Prostate gland (tissue), 2 donors: ENCODE results near the gene SNX33. TPM values are rescaled to one million over a fixed set of nuclear protein-coding genes. Genes with fewer than 3 reads are reported as not detected.
"Not testable (repeated sequence)": the region's sequence is repeated elsewhere in the genome, so short reads cannot be mapped to it uniquely, and the experiment has no call there.

ENCODE experiments used
- DNase-seq: peaks from one replicate; pipeline ENCODE4 v3.0.0-alpha.2; 2019; ENCODE audit warnings: low spot score
- H3K27ac ChIP-seq, 2 donors: fragments of 200-600 bp; sonication (generic); 2 replicates each; pipeline ENCODE4 v1.5.1; 2017 to 2019
- H3K27me3 ChIP-seq: fragments of 200-600 bp; sonication (generic); replicated peaks from 2 replicates; pipeline ENCODE4 v1.5.1; 2019; ENCODE audit not compliant: insufficient read depth
- H3K36me3 ChIP-seq, 2 donors: fragments of 200-600 bp; sonication (generic); 1 replicate in 1 of 2; 2 replicates in 1 of 2; pipeline versions ENCODE4 v1.5.1 to v1.8.1; 2017 to 2019
- H3K4me1 ChIP-seq: fragments of 200-600 bp; sonication (generic); replicated peaks from 2 replicates; pipeline ENCODE4 v1.5.1; 2019
- H3K4me3 ChIP-seq, 2 donors: fragments of 200-600 bp; sonication (generic); 2 replicates each; pipeline ENCODE4 v1.5.1; 2017 to 2019
- H3K9me3 ChIP-seq: fragments of 200-600 bp; sonication (generic); 2 replicates; pipeline ENCODE4 v1.5.1; 2017
- POLR2A ChIP-seq: fragments of 450-650 bp; IDR thresholded peaks from one replicate; pipeline ENCODE4 v1.6.1; 2016; ENCODE audit warnings: antibody characterized with exemption, mild to moderate bottlenecking
- POLR2AphosphoS5 ChIP-seq: sonication (generic); formaldehyde crosslinking; IDR thresholded peaks from one replicate; pipeline ENCODE4 v1.6.1; 2017; ENCODE audit warnings: antibody characterized with exemption
- WGBS: methylation state at CpG from one replicate; pipeline ENCODE4 v1.1.5; 2018; 5-methylcytosine and 5-hydroxymethylcytosine counted together
- intact Hi-C: fragments of 100-400 bp; cut with DNase I; formaldehyde crosslinking; loops from one replicate; pipeline ENCODE4 v1.14.2; 2022
- total RNA-seq, 2 donors: library from RNA; depleted of rRNA; stranded (reverse); fragments of >200 nt; gene quantifications; one replicate each; pipeline ENCODE4 v1.1.0, GENCODE V29; 2016
- TF ChIP-seq, protein P1 (sequence below), 4 experiments: fragments of 200-600 bp in 2 of 4; fragments of 450-650 bp in 2 of 4; sonication (generic) in 2 of 4; IDR thresholded peaks; 1 replicate in 3 of 4; 2 replicates in 1 of 4; pipeline ENCODE4 v1.5.1; 2016 to 2019; ENCODE audit warnings: antibody characterized with exemption in 4 of 4, mild to moderate bottlenecking in 2 of 4, moderate library complexity in 2 of 4

Gene SNX33
- total RNA-seq, 2 donors from 2014 or later: 23.6 to 25.6 TPM

DNA sequence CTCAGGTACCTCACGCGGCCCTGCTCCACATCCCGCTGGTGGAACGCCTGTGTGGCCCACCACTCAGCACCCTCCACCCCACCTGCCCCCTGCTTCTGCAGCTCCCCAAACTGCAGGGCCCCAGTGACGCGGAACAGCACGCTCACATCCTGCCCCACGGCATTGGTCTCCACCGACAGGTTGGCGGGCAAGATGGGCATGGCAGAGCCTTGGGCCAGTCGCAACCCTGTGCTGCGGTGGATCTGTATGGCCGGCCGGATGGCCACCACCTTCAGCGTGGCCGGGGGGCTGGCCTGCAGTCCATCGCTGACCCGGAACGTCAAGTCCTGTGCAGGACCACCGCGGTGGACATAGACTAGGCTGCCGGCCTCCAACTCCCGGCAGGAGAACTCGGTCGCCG lies 41.1 kb downstream of the SNX33 start:
- no peaks in the 10 kb centered on the region for H3K36me3 ChIP-seq
- no peaks in the 10 kb centered on the region for H3K4me1 ChIP-seq
- WGBS: 92% methylated on average over 26 of the region's 26 CpGs
- no peak overlapping the region for H3K27ac ChIP-seq
- no peaks in the 10 kb centered on the region for H3K27me3 ChIP-seq
- no peak for DNase-seq
- H3K9me3 ChIP-seq: no peaks in the 10 kb centered on the region
- TF ChIP-seq, protein P1, sequence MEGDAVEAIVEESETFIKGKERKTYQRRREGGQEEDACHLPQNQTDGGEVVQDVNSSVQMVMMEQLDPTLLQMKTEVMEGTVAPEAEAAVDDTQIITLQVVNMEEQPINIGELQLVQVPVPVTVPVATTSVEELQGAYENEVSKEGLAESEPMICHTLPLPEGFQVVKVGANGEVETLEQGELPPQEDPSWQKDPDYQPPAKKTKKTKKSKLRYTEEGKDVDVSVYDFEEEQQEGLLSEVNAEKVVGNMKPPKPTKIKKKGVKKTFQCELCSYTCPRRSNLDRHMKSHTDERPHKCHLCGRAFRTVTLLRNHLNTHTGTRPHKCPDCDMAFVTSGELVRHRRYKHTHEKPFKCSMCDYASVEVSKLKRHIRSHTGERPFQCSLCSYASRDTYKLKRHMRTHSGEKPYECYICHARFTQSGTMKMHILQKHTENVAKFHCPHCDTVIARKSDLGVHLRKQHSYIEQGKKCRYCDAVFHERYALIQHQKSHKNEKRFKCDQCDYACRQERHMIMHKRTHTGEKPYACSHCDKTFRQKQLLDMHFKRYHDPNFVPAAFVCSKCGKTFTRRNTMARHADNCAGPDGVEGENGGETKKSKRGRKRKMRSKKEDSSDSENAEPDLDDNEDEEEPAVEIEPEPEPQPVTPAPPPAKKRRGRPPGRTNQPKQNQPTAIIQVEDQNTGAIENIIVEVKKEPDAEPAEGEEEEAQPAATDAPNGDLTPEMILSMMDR (IDR thresholded peaks at IDR 0.05): no peak
- no peak for TF ChIP-seq POLR2A
- no peak for TF ChIP-seq POLR2AphosphoS5
- no peak overlapping the region for H3K4me3 ChIP-seq
- intact Hi-C loops: loop anchor here (5.0 kb wide), 2 partner anchors 43 to 113 kb away; no protein-coding TSS in a partner anchor

DNA sequence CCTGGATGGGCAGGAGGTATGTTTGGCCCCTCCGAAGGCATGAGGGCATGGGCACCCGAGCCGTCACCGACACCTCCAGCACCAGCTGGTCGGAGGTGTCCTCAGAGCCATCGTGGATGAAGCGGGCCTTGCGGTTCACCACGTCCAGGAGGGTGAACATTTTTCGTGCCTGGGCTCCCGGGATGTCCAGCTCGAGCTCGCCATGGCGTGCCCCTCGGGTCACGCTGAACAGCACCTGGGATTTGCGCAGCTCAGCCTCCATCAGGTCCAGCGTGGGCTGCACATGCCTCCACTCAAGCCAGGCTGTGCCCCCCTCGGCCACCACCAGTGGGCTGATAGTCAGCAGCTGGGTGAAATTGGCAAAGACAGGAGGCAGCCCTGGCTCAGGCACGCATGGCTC lies 41.7 kb downstream of the SNX33 start:
- WGBS: 93% methylated on average over 17 of the region's 20 CpGs
- H3K36me3 ChIP-seq, H3K27me3 ChIP-seq, DNase-seq, H3K9me3 ChIP-seq, H3K4me1 ChIP-seq, H3K27ac ChIP-seq, H3K4me3 ChIP-seq: not testable (repeated sequence)
- intact Hi-C loops: loop anchor here (5.0 kb wide), 2 partner anchors 43 to 113 kb away; no protein-coding TSS in a partner anchor

DNA sequence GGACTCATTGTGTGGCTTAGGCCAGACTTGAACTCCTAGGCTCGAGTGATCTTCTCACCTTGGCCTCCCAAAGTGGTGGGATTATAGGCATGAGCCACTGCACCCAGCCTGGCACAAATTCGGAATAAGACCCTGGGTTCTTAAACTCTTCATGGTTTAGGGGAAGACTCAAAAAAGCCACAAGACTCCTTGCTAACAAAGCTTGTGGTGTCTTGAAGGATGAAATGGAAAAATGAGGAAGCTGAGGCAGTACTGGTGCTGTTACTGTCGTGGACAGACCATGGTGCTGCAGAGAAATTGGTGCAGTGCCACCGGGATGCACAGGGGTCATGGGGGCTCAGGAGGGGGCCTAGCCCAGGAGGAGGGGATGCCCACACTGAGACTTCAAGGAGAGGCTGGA lies 44.6 kb downstream of the SNX33 start:
- H3K36me3 ChIP-seq, H3K9me3 ChIP-seq, H3K4me3 ChIP-seq, intact Hi-C loops, H3K27ac ChIP-seq, DNase-seq, H3K27me3 ChIP-seq: not testable (repeated sequence)
- peaks cover 12% of the 10 kb centered on the region for H3K4me1 ChIP-seq
- WGBS: 81% methylated on average over 4 of the region's 4 CpGs

DNA sequence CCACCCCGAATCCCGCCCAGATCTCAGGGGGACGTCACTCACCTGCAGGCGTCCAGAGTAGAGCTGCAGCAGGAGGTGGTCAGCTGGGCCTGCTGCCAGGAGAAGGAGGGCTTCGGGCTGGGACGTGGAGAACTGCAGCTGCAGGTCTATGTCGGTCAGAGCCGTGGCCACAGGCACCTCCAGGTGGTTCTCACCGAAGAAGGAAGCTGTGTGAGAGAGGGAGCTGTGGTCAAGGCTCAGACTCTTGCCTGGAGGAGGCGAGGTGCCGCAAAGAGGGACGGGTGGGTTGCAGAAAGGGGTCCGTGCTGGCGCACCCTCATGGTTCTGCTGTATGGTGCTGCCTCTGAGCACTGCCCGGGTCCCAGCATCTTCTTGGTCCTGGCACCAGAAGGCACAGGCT lies 45.3 kb downstream of the SNX33 start:
- H3K4me1 ChIP-seq: peaks cover 12% of the 10 kb centered on the region
- H3K27ac ChIP-seq: peak overlapping the region; percentile 66 to 73
- DNase-seq, intact Hi-C loops, H3K36me3 ChIP-seq, H3K27me3 ChIP-seq, H3K4me3 ChIP-seq, H3K9me3 ChIP-seq: not testable (repeated sequence)
- 74% methylated on average over 11 of the region's 15 CpGs for WGBS

DNA sequence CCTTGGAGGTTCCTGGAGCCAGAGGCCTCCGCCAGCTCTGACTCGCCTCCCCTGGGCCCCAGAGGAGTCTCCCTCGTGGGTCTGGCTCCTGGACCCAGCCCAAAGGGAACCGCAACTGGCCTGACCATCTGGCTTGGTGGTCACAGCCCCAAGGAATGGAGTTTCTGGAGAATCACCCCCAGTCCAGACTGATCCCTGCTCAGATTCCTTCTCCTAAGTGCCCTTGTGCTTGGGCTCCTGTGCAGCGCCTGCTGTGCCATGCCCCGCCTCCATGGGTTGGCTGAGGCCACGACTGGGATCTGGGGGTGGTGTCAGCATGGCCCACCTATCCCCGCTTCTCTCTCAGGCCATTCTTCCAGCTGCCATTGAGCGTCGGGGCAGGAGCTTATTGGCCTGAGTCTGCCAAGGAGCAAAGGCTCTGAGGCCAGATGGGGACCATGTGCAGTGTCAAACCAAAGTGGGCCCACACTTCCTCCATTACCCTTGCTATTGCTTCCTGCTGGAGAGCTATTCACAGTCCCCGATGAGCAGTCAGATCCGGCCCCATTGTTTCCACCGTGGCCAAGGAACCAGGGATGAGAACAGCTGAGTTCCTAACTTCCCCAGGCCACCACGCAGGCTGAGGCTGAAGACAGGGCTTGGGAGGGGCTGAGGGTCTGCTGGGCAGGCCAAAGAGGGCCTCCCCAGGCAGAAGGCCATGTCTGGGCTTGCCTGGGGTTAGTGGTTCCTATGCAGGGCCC lies 46.0 kb downstream of the SNX33 start:
- no peaks in the 10 kb centered on the region for H3K9me3 ChIP-seq
- H3K36me3 ChIP-seq: no peaks in the 10 kb centered on the region
- WGBS: 41% methylated on average over 14 of the region's 14 CpGs
- intact Hi-C loops: no loop called here
- peak overlapping the region; percentile 66 to 73 for H3K27ac ChIP-seq
- no peak for DNase-seq
- peaks cover 12% of the 10 kb centered on the region for H3K4me1 ChIP-seq
- TF ChIP-seq, protein P1 (IDR thresholded peaks at IDR 0.05): no peak
- no peak for TF ChIP-seq POLR2AphosphoS5
- TF ChIP-seq POLR2A: no peak
- no peak overlapping the region for H3K4me3 ChIP-seq
- H3K27me3 ChIP-seq: no peaks in the 10 kb centered on the region

DNA sequence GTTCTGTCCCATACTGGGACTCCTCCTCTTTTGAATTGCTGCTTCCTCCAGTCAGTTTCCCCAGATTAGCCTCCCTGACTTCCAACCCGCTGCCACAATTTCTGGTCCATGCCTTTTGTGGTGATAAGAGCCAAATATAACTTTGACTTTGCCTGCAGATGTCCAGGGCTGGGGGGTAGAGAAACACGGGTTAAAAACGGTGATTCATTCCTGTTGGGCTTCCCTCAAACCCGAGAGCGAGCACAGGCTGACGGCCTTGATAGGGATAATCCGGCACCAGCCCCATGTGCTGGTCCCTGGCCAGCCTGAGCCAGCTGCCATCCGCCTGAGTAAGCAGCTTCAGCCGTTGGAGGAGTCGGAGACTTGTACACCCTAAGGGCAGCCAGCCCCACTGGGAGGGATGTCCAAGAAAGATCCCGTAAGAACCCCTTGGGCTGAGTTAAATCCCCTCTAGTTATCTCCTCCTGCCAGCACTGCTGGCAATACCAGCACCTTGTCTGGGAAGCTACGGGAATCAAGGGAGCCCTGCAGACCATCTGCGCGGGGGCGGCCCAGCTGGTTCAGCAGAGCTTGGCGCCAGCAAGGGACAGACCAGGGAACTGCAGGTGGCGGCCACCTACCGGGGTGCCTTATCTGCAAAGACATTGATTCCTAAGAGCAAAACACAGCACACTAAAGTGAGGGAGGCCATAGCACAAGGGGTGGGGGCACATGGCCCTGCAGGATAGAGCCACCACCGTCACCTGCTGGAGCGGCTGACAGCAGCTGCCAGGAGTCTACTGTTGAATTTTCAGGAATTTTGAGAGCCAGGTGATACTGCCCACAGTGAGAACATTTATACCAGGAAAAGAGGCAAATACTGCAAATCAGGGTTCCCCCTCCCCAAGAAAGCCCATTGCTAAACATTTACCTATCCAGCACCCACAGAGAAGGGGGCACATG lies 46.8 kb downstream of the SNX33 start:
- H3K4me3 ChIP-seq: no peak overlapping the region
- peak overlapping the region; percentile 66 to 73 for H3K27ac ChIP-seq
- H3K36me3 ChIP-seq: no peaks in the 10 kb centered on the region
- TF ChIP-seq, protein P1 (IDR thresholded peaks at IDR 0.05): peak in 2 of 4 experiments; percentile 38 to 52
- TF ChIP-seq POLR2A (no peak), POLR2AphosphoS5 (peak; percentile 59)
- intact Hi-C loops: no loop called here
- H3K27me3 ChIP-seq: no peaks in the 10 kb centered on the region
- H3K4me1 ChIP-seq: peaks cover 12% of the 10 kb centered on the region
- 9% methylated on average over 20 of the region's 20 CpGs for WGBS
- DNase-seq: peak; percentile 50
- no peaks in the 10 kb centered on the region for H3K9me3 ChIP-seq
